Epithelial cell of proximal tubule (primary cell): ENCODE measurements around the gene WNK1. TPM values are rescaled to one million over a fixed set of nuclear protein-coding genes. Genes with fewer than 3 reads are reported as not detected.

Experiments
- DNase-seq: peaks from one replicate; pipeline ENCODE4 v3.0.0-alpha.2; 2011; ENCODE audit warnings: low read depth
- H3K4me3 ChIP-seq: 2 replicates; pipeline ENCODE4 v1.5.1; 2011; ENCODE audit warnings: low read depth, mild to moderate bottlenecking, low read length
- total RNA-seq: library from RNA; depleted of rRNA; stranded (reverse); fragments of >200 nt; gene quantifications from 2 replicates; pipeline ENCODE4 v1.2.3, GENCODE V29; 2015
- TF ChIP-seq, protein P1 (sequence below): conservative IDR thresholded peaks from 2 replicates; pipeline ENCODE4 v1.5.1; 2012; ENCODE audit warnings: low read depth, mild to moderate bottlenecking, low read length

WNK1 gene
- total RNA-seq, 1 donor from 2014 or later: 53.4 TPM

DNA sequence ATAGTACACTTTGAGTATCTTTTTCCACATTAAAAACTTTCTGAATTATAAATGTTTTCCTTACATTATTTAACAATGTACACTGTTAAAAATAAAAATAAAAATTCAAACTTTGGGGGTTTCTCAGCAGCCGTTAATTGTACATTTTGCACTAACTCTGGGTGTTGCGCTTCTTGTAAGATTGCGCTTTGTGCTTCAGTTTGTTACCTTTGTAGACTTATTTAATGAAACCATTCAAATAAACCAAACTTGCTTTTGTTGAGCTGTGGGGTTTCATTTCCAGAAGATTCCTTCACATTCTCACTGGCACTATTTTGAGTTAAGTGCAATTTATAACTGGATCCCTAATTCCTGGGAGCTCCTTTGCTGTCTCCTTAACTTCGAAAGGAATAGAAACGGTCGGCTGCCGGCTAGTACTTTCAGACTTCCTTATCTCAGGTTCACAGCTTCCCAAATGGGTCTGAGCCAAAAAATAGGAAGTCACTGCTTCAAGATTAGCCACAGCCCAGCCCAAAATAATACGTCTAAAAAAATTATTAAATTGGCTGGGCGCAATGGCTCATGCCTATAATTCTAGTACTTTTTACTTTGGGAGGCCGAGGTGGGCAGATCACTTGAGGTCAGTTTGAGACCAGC, 158.9 kb downstream of the WNK1 start:
- TF ChIP-seq, protein P1, sequence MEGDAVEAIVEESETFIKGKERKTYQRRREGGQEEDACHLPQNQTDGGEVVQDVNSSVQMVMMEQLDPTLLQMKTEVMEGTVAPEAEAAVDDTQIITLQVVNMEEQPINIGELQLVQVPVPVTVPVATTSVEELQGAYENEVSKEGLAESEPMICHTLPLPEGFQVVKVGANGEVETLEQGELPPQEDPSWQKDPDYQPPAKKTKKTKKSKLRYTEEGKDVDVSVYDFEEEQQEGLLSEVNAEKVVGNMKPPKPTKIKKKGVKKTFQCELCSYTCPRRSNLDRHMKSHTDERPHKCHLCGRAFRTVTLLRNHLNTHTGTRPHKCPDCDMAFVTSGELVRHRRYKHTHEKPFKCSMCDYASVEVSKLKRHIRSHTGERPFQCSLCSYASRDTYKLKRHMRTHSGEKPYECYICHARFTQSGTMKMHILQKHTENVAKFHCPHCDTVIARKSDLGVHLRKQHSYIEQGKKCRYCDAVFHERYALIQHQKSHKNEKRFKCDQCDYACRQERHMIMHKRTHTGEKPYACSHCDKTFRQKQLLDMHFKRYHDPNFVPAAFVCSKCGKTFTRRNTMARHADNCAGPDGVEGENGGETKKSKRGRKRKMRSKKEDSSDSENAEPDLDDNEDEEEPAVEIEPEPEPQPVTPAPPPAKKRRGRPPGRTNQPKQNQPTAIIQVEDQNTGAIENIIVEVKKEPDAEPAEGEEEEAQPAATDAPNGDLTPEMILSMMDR: no peak
- DNase-seq: no peak
- H3K4me3 ChIP-seq: no peak overlapping the region

DNA sequence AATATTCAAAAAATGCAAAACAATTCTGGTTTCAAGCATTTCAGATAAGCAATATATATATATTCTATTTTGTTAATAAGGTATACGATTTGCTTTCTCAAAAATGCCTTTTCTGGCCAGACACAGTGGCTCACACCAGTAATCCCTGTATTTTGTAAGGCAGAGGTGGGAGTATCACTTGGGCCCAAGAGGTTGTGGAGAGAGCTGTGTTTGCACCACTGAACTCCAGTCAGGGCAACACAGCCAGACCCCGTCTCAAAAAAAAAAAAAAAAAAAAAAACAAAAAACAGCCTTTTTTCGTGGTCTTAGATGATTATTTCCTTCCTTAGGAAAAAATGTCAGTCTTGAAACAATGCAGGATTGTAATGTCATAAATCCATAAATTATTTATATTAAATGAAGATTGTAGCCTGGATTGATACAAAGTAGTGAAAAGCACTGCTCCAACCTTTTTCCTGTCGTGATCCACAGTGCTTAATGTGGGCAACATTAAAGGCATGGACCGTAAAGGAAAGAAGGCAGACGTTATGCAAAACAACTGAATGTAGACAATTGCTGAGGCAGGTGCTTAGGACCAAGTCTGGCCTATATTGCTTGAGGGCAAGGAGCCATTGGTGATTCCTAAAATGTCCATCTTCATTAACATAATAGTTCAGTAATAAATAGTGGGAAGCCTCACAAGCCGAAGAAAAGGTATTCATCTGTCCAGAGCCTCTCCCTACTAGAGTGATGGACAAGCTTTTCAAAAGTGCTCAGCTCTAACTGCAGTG, 160.3 kb downstream of the WNK1 start:
- no peak for DNase-seq
- TF ChIP-seq, protein P1: no peak

DNA sequence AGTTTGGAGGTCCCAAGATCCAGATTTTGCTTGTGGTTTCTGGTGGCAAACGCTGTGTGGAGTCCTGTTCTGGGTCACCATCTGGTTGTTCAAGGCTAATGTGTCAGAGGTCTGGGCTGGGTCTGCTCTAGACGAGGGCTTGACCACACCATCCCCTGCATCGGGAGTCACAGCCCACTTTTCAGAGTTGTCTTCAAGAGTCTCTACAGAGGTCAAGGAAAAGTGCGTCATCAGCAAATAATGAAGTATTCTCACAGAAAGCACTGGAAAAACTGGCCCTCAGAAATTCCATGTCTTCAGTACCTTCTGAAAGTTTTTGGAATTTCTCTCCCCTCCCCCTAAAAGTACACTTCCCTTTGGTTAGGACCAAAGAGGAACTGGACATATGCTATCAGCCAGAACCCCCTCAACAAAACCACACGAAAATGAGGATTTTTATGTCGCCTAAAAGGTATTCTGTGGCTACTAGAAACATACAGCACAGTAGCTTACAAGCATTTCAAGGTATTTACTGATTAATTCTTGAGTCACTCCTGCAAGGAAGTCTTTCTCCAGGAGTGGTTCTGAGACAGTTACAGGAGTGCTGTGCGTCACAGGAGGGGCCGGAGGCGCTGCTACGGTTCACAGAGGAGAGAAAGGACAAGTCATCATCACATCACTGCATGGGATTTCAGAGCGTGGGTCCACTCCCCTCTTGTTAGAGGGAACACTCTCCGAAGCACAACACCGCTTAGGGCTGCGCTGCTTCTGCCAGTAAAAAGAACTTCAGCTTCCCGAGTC, 161.7 kb downstream of the WNK1 start:
- DNase-seq: peak; percentile 80
- H3K4me3 ChIP-seq: no peak overlapping the region
- TF ChIP-seq, protein P1: no peak

More for the DNA sequence above, 160.3 kb downstream of the WNK1 start:
- no peak overlapping the region for H3K4me3 ChIP-seq

DNA sequence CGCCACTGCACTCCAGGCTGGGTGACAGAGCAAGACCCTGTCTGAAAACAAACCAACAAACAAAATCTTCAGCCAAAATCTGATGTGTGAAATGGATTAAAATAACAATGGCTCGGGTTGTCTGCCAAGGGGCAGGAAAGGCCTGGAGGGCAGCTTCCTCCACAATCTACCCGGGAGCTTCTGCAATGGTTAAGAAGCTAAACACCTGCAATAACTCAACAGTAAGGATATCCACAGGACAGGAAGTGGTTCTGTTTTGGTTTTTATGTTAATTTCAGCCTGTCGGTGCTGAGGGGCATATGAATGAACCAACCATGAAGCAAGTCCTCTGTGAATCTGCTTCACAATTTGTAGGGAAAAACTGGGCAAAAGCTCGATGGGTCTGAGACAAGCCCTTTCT, 162.7 kb downstream of the WNK1 start:
- TF ChIP-seq, protein P1: no peak
- DNase-seq: no peak
- no peak overlapping the region for H3K4me3 ChIP-seq

DNA sequence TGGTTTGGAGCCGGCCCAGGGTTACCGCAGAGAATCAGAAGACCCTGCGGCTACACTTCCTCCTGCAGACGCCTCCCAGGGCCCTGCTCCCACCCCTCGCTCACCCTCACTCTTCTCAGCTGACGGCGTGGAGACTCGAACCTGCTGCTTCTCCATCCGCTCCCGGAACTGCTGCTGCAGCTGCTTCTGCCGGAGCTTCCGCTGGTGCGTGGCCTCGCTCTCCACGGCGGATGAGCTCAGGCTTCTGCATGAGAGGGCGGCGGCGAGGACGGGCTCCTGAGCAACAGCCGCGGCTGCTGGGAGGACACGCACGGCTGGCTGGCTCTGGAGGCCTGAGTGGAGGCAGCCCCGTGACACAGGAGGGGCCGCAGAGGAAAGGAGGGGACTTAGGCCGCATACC, 163.9 kb downstream of the WNK1 start:
- no peak overlapping the region for H3K4me3 ChIP-seq
- TF ChIP-seq, protein P1: no peak
- DNase-seq: no peak

DNA sequence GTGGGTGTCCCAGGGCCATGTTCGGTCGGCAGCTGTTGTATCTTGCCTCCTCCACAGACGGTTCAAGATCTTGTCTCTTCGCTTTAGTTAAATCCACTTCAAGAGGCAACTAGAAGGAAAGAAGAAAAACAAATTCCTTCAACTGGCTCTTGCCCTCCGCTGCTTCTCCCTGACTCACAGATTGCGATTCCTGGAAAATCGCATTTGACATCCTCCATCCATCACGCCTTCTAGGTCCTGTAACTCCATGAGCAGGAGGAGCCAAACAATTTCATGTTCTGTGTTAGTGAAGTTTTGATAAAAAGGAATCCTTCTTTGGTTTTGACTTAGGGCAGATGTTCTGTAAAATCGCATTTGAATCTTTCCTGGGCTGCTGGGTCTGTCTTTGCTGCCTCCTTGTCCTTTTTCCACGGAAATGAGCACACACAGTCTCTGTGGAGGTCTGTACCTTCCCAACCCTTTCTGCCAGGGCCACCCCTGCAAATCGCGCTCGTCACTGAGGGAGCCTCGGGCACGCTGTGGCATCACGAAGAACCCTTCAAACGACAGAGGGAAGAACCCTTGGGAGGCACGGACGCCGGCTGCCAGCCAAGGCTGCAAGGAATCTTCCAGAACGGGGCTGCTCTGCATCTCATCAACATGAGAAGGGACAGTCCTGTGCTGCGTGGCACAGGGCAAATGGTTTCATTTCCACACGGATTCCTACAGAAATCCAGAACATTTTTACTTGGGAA, 164.5 kb downstream of the WNK1 start:
- no peak for DNase-seq
- TF ChIP-seq, protein P1: no peak
- no peak overlapping the region for H3K4me3 ChIP-seq
